Nephron progenitor cell (in vitro differentiated cells): ENCODE data around the gene CTNNA2.
A peak's percentile ranks its signal among the peaks of the same experiment; 100 is the strongest.

ENCODE experiments used
- DNase-seq: peaks from one replicate; pipeline ENCODE4 v3.0.0; 2021
- H3K27ac Mint-ChIP-seq: 2 replicates; pipeline ENCODE4 v1.8.0; 2021; ENCODE audit warnings: mild to moderate bottlenecking, moderate library complexity, mixed read lengths
- H3K27me3 Mint-ChIP-seq: 2 replicates; pipeline ENCODE4 v1.8.0; 2021; ENCODE audit warnings: mild to moderate bottlenecking, low read depth, mixed read lengths; ENCODE audit not compliant: poor library complexity
- H3K36me3 Mint-ChIP-seq: 2 replicates; pipeline ENCODE4 v1.8.0; 2021; ENCODE audit warnings: low read depth, mixed read lengths
- H3K4me1 Mint-ChIP-seq: 2 replicates; pipeline ENCODE4 v1.8.0; 2021; ENCODE audit warnings: mixed read lengths
- H3K4me3 Mint-ChIP-seq: 2 replicates; pipeline ENCODE4 v1.8.0; 2021; ENCODE audit warnings: mild to moderate bottlenecking, moderate library complexity, mixed read lengths
- H3K9me3 Mint-ChIP-seq: 2 replicates; pipeline ENCODE4 v1.8.0; 2021; ENCODE audit warnings: mild to moderate bottlenecking, moderate library complexity, mixed read lengths
- TF ChIP-seq, protein P1 (sequence below): fragments of 200-600 bp; sonication (generic); IDR thresholded peaks from 2 replicates; pipeline ENCODE4 v1.5.0; 2021; ENCODE audit warnings: antibody characterized with exemption

Gene CTNNA2

DNA sequence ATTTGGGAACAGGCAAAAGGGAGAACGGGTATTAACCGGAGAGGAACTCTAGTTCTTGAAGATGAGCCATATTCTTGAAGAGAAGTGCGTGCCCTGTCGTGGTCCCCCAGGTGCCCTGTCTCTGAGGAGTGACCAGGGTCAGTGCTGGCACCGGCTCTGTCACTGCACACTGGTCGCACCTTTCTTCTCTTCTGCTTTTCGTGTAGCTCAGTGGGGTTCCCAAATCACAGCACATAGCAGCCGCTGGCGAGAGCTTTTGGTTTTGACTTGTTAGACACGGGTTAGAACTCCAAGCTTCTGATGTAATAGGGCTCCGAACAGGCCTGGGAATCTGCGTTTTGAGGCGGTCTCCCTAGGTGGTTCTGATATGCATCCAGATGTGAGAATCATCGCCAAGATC lies 810.1 kb downstream of the CTNNA2 start:
- H3K4me3 Mint-ChIP-seq = no peak overlapping the region
- no peaks in the 10 kb centered on the region for H3K36me3 Mint-ChIP-seq
- TF ChIP-seq, protein P1, sequence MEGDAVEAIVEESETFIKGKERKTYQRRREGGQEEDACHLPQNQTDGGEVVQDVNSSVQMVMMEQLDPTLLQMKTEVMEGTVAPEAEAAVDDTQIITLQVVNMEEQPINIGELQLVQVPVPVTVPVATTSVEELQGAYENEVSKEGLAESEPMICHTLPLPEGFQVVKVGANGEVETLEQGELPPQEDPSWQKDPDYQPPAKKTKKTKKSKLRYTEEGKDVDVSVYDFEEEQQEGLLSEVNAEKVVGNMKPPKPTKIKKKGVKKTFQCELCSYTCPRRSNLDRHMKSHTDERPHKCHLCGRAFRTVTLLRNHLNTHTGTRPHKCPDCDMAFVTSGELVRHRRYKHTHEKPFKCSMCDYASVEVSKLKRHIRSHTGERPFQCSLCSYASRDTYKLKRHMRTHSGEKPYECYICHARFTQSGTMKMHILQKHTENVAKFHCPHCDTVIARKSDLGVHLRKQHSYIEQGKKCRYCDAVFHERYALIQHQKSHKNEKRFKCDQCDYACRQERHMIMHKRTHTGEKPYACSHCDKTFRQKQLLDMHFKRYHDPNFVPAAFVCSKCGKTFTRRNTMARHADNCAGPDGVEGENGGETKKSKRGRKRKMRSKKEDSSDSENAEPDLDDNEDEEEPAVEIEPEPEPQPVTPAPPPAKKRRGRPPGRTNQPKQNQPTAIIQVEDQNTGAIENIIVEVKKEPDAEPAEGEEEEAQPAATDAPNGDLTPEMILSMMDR = no peak
- H3K27me3 Mint-ChIP-seq = peaks cover 5% of the 10 kb centered on the region
- no peaks in the 10 kb centered on the region for H3K9me3 Mint-ChIP-seq
- DNase-seq = no peak
- H3K27ac Mint-ChIP-seq = no peak overlapping the region
- H3K4me1 Mint-ChIP-seq = peaks cover 28% of the 10 kb centered on the region

DNA sequence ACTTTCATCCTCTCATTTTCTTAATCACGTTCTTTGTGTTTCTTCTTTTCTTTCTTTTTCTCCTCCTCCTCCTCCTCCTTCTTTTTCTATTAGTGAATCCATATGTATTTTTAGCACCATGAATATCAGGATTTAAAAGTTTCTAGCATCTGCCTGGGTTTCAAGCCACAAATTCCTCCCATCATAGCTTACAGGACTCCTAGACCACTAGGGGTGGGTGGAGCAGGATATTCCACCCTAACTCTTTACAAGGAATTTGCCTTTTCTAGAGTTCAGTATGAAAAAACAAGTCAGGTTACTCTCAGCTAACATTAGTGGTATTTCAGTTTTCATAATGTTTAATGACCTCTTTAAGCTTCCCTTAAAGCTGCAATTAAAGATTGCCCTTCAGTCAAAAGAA lies 810.8 kb downstream of the CTNNA2 start:
- H3K36me3 Mint-ChIP-seq = no peaks in the 10 kb centered on the region

DNA sequence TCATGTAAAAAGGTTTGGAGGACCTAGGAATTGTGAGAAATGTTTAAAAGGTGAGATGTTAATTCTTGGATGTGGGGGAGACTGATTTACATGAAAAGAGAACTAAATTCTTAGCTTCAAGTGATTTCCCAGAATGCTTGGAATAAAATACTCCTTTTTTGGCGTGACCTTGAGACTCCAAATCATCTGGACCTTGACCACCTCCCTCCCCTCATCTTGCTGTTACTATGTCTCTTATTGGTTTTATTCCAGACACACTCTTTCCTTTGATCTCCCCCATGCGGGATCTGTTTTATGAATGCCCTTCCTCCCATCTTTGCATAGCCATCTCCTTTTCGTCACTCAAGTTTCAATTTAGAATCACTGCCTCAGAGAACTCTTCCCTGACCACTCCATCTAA lies 811.7 kb downstream of the CTNNA2 start:
- no peak for DNase-seq
- Mint-ChIP-seq H3K4me3 (no peak overlapping the region), H3K27me3 (peaks cover 5% of the 10 kb centered on the region), H3K36me3 (no peaks in the 10 kb centered on the region), H3K9me3 (no peaks in the 10 kb centered on the region), H3K27ac (no peak overlapping the region), H3K4me1 (peaks cover 28% of the 10 kb centered on the region)
- TF ChIP-seq, protein P1 = no peak

More for the DNA sequence above, 810.8 kb downstream of the CTNNA2 start:
- peaks cover 28% of the 10 kb centered on the region for H3K4me1 Mint-ChIP-seq
- H3K9me3 Mint-ChIP-seq = no peaks in the 10 kb centered on the region
- no peak for DNase-seq
- peaks cover 5% of the 10 kb centered on the region for H3K27me3 Mint-ChIP-seq
- H3K27ac Mint-ChIP-seq = no peak overlapping the region
- no peak overlapping the region for H3K4me3 Mint-ChIP-seq
- TF ChIP-seq, protein P1 = no peak

DNA sequence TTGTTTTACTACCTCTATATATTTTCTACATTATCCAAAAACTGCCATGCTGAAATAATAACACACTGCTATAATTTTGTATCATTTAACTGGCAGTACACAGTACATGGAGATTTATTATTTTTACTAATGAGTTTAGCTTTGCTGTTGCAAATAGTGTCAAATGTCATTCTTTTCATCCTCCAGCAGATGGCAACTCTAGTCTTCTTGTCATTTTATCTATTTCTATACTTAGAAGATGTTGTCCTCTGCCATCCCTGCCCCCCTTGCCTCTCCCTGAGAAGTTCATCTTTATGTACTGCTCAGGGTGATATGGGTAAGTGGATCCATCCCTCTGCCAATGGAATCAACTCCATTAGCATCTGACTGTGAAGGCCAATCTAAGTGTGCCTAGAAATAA lies 813.4 kb downstream of the CTNNA2 start:
- TF ChIP-seq, protein P1 = peak; percentile 48
- H3K9me3 Mint-ChIP-seq = no peaks in the 10 kb centered on the region
- no peaks in the 10 kb centered on the region for H3K36me3 Mint-ChIP-seq
- no peak for DNase-seq
- H3K27me3 Mint-ChIP-seq = peaks cover under 1% of the 10 kb centered on the region
- H3K27ac Mint-ChIP-seq = no peak overlapping the region
- H3K4me1 Mint-ChIP-seq = peaks cover 25% of the 10 kb centered on the region
- no peak overlapping the region for H3K4me3 Mint-ChIP-seq

DNA sequence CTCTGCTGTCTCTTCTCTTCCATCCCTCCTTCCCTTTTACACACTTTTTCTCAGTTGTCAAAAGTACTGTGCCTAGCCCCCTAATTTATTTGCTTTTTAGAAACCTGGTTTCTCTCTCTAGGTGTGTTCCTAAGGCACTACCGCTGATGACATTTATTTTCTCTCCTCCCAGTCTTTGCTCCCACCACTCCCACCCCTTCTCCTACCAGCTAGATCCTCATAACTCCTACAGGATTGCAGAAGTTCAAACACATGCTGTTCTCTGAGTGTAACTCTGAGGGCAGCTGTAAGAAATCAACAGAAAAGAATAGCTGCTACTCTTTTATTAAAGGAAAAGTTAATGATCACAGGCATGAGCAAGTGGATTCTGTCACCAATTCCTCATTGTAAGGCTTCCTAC lies 814.0 kb downstream of the CTNNA2 start:
- Mint-ChIP-seq H3K36me3 (no peaks in the 10 kb centered on the region), H3K4me1 (peaks cover 24% of the 10 kb centered on the region), H3K27ac (no peak overlapping the region), H3K27me3 (no peaks in the 10 kb centered on the region), H3K4me3 (no peak overlapping the region), H3K9me3 (no peaks in the 10 kb centered on the region)
- DNase-seq = no peak
- TF ChIP-seq, protein P1 = no peak

DNA sequence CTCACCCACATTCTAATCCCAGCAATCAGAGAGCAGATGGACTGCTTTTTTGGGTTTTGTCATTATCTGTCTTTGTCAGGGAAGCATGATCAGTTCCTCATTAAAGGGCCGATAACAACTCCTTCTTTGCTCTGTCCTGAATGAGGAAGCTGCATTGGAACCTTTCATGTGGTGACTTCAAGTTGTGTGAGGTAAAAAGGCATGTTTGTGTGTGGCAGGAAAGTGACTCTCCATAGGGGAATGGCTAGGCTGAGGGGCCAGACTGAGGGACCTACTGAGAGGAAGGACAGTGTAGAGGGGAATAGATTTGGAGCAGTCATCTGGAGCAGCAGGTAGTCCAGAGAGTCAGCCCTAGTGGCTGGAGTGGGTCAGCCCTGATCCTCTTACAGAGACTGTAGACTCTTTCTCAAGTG lies 815.3 kb downstream of the CTNNA2 start:
- DNase-seq = no peak
- Mint-ChIP-seq H3K4me3 (no peak overlapping the region), H3K36me3 (no peaks in the 10 kb centered on the region), H3K9me3 (no peaks in the 10 kb centered on the region), H3K4me1 (peaks cover 28% of the 10 kb centered on the region), H3K27me3 (no peaks in the 10 kb centered on the region), H3K27ac (peak overlapping the region; percentile 17)
- TF ChIP-seq, protein P1 = no peak
